Astrocyte of the spinal cord (primary cell): ENCODE measurements around the gene MYL6.

Experiments used
- DNase-seq: peaks from one replicate; pipeline ENCODE4 v3.0.0; 2011; ENCODE audit warnings: low read depth, low spot score
- H3K4me3 ChIP-seq: 2 replicates; pipeline ENCODE4 v1.5.1; 2011; ENCODE audit warnings: low read depth, mild to moderate bottlenecking, low read length, moderate library complexity
- in situ Hi-C: cut with HindIII; loops from 2 replicates; pipeline ENCODE4 v1.10.0; 2017; ENCODE audit warnings: low sequenced_read_pairs
- TF ChIP-seq, protein P1 (sequence below): IDR thresholded peaks from 2 replicates; pipeline ENCODE4 v1.5.1; 2012; ENCODE audit warnings: low read depth, mild to moderate bottlenecking, low read length, inconsistent platforms

Gene MYL6

DNA sequence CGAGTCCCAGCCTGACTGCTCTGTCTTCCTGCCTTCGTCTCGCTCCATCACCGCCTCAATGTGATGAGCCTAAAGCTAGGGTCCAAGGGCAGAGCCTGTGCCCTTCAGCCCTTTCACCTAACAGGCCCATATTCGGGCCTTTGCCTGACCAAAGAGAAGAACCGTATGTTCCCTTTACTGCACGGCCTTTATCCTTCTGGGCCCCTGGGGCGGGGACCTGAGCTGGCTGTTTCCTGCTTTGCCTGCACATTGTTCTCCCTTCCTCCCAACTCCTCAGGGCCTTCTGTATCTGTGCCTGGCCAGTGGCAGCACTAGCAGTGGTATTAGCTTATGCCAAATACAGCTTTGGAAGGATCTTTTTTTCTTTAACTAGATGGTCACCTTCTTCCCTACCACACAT is 14.3 kb upstream of the MYL6 start:
- TF ChIP-seq, protein P1, sequence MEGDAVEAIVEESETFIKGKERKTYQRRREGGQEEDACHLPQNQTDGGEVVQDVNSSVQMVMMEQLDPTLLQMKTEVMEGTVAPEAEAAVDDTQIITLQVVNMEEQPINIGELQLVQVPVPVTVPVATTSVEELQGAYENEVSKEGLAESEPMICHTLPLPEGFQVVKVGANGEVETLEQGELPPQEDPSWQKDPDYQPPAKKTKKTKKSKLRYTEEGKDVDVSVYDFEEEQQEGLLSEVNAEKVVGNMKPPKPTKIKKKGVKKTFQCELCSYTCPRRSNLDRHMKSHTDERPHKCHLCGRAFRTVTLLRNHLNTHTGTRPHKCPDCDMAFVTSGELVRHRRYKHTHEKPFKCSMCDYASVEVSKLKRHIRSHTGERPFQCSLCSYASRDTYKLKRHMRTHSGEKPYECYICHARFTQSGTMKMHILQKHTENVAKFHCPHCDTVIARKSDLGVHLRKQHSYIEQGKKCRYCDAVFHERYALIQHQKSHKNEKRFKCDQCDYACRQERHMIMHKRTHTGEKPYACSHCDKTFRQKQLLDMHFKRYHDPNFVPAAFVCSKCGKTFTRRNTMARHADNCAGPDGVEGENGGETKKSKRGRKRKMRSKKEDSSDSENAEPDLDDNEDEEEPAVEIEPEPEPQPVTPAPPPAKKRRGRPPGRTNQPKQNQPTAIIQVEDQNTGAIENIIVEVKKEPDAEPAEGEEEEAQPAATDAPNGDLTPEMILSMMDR: no peak
- H3K4me3 ChIP-seq: no peak overlapping the region
- in situ Hi-C loops: no loop called here
- no peak for DNase-seq

DNA sequence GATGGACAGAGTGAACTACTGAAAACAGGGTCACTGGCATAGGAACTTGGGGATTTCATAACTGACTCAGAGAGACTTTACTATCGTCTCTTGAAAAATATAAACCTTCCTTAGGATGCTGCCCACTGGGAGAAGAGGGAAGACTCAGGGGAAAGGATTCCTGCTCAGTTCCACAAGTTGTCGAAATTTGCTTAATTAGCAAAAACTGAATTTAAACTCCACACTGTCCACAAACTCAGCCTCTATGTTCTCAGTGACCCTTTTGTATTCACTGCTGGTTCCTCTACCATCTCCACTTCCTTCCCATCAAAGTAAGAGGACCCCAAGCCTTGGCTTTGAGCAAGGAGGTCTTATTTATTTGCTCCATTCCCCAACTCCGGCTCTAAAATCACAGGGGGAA is 12.9 kb upstream of the MYL6 start:
- DNase-seq: no peak
- TF ChIP-seq, protein P1: no peak
- no peak overlapping the region for H3K4me3 ChIP-seq
- in situ Hi-C loops: no loop called here

DNA sequence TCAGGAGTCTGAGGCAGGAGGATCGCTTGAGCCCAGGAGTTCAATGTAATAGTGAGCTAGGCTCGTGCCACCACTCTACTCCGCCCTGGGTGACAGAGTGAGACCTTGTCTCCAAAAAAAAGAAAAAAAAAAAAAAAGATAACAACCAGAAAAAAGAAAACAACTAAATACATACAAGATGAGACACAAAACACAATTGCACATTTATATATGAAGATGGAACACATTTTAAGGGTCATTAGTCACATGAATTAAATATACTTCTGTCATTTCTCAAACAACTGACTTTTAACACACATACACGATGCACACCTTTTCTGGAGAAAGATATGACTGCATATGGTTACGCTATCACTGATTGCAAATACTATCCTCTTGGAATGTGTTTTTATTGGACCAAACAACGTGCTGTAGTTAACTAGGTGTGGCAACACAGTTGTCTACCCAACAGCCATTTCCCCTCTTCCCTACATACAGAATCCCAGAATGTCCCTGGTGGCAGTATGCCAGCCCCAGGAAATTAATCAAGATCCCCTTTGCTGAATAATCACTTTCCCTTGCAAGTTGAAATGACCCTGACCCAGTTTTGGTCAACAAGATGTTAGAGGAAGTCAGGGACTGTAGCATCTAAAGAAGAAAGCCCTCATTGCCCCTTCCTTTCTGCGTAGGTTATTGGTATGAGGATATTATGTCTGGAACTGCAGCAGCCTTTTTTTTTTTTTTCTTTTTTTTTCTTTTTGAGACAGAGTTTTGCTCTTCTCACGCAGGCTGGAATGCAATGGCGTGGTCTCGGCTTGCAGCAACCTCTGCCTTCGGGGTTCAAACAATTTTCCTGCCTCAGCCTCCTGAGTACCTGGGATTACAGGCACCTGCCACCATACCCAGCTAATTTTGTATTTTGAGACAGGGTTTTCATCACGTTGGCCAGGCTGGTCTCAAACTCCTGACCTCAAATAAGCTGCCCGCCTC is 11.4 kb upstream of the MYL6 start:
- TF ChIP-seq, protein P1: no peak
- no peak for DNase-seq
- H3K4me3 ChIP-seq: no peak overlapping the region
- in situ Hi-C loops: no loop called here

DNA sequence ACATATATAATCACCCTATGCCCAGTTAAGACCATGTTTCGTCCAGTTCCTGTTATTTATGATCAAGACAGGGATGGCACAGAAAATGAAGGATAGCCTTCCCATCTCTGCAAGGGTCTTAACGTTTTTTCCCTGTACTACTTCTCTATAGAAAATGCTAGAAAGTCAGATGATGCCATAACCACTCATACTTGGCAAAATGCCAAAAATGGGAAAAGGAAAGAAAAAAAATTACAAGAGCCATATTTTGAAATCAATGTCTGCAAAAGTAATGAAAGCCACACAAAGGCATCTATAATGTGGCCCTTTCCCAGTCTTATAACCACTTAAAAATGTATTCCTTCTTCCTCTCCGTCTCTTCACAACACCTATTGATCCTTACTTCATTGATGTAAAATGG is 7.6 kb upstream of the MYL6 start:
- H3K4me3 ChIP-seq: no peak overlapping the region
- peak; percentile 35 for DNase-seq
- in situ Hi-C loops: no loop called here
- TF ChIP-seq, protein P1: no peak

DNA sequence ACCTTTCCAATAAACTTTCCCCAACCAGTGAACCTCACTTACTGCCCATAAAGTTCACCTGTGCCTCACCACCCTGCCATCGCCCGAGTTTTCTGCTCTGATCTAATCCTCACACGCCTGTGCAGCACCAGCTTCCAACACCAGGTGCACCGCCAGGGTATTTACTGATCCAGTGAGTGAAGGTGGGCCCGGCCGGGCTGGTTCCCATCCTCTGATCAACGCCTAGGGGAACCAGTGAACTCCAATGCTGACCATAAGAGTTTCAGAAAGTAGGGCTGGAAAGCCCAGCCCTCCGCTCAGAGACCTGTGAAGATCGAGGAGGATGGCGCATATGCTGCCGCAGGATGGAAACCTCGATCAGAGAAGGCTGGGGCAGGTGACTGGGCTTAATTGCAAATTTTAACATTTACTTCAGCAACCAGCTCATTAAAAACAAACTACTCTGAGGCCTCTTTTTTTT is 6.5 kb upstream of the MYL6 start:
- DNase-seq: no peak
- TF ChIP-seq, protein P1: peak; percentile 28
- in situ Hi-C loops: no loop called here
- H3K4me3 ChIP-seq: peak overlapping the region; percentile 74

DNA sequence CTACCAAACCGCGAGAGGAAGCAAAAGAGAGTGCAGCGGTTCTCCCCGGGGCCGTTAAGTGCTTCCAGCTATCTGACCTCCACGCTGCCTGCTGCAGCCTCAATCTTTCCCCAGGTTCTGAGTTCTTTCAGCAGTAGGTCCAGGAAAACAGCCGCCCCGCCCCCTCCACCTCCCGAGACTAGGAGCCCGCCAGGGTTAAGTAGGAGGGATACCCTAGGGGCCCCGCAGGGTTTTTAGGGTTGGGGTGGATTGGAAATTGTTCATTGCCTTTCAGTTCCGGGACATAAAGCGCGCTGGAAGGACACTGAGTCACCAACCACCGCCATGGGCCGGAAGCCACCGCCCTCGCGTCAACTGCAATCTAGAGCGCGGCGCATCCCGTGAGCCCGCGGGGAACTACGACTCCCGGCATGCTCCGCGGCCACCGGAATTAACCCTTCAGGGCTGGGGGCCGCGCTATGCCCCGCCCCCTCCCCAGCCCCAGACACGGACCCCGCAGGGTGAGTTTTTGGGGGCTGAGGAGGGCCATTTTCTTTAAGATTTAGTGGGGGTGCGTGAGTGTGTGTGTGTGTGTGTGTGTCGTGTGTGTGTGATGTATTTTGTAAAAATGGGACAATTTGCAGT is 5.9 kb upstream of the MYL6 start, which contains the start of gene MYL6B:
Gene MYL6B, plus strand, starts transcription at position 456 of the 624 bp plus-strand sequence. CDS start 1,332 bp downstream, outside the sequence.
- peak within 1 kb of the TSS; percentile 74 for H3K4me3 ChIP-seq
- TF ChIP-seq, protein P1: no peak
- in situ Hi-C loops: no loop called here
- DNase-seq: peak; percentile 93
